T-helper 2 cell treated with Interferon-gamma antibody and Interleukin-4, amounts not matched to agents 5 μg/mL and 100 μg/mL, for 36 hours (primary cell): Measurements from ENCODE around the gene C1orf52.

Experiments
- DNase-seq: peaks from one replicate; pipeline ENCODE4 v3.0.0; 2021; ENCODE audit warnings: low spot score
- H3K27ac Mint-ChIP-seq: one replicate; pipeline ENCODE4 v1.8.0; 2021; ENCODE audit warnings: mild to moderate bottlenecking, mixed read lengths
- H3K27me3 Mint-ChIP-seq: one replicate; pipeline ENCODE4 v1.8.0; 2021; ENCODE audit warnings: low read depth, mixed read lengths
- H3K36me3 Mint-ChIP-seq: one replicate; pipeline ENCODE4 v1.8.0; 2021; ENCODE audit warnings: low read depth, mixed read lengths
- H3K4me1 Mint-ChIP-seq: one replicate; pipeline ENCODE4 v1.8.0; 2021; ENCODE audit warnings: low read depth, mixed read lengths
- H3K4me3 Mint-ChIP-seq: one replicate; pipeline ENCODE4 v1.8.0; 2022; ENCODE audit warnings: mild to moderate bottlenecking, moderate library complexity, mixed read lengths
- H3K9me3 Mint-ChIP-seq: one replicate; pipeline ENCODE4 v1.8.0; 2021; ENCODE audit warnings: mixed read lengths

C1orf52 gene

GRCh38 chr1:85202864-85203255, 56.6 kb downstream of the C1orf52 start:
- peaks cover 43% of the 10 kb centered on the region for H3K27me3 Mint-ChIP-seq
- no peak overlapping the region for H3K27ac Mint-ChIP-seq
- no peak for DNase-seq
- no peaks in the 10 kb centered on the region for H3K9me3 Mint-ChIP-seq
- no peak overlapping the region for H3K4me3 Mint-ChIP-seq
- no peaks in the 10 kb centered on the region for H3K36me3 Mint-ChIP-seq
- peaks cover 21% of the 10 kb centered on the region for H3K4me1 Mint-ChIP-seq

- peak overlapping the region; percentile 94 for H3K4me3 Mint-ChIP-seq
- DNase-seq = no peak
- H3K27ac Mint-ChIP-seq = peak overlapping the region; percentile 92
- H3K36me3 Mint-ChIP-seq = no peaks in the 10 kb centered on the region
- H3K4me1 Mint-ChIP-seq = peaks cover 21% of the 10 kb centered on the region
- H3K27me3 Mint-ChIP-seq = peaks cover 38% of the 10 kb centered on the region
- H3K9me3 Mint-ChIP-seq = no peaks in the 10 kb centered on the region
Measured at GRCh38 chr1:85202092-85202863, 57.2 kb downstream of the C1orf52 start.

DNA sequence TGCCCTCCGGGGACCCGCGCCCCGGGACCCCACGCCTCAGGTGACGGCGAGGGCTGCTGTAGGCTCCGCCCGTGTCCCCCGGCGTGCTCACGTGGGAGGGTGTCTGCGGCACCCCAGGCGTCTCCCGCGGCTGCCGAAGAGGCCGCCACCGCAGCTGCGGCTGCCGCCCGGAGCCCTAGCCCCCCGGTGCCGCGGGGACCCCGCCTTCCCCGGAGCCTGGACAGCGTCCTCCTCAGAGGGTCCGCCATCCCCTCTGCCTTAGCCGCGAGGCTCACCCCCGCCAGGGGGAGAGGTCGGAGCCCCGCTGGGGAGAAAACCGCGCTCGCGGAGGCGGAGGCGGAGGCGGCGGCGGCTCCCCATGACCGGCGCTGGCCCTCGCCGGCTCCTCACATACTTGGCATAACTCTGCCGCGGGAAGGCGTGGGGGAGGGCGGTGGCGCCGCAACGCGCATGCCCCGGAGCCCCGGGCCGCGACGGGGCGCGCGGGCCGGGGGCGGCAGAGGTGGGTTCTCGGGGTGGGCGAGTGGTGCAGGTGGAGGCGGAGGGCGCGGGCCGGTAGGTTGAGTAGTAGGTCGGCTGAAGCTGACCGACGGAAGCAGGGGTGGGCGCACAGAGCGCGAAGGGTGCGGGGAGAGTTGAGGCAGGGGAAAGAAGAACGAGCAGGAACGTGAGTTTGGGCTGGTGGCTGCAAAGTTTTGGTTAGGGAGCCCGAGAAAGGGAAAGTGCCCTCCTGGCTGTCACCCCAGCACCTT, 57.9 kb downstream of the C1orf52 start:
- H3K27ac Mint-ChIP-seq = peak overlapping the region; percentile 92
- peaks cover 21% of the 10 kb centered on the region for H3K4me1 Mint-ChIP-seq
- peak overlapping the region; percentile 94 for H3K4me3 Mint-ChIP-seq
- no peaks in the 10 kb centered on the region for H3K36me3 Mint-ChIP-seq
- peaks cover 32% of the 10 kb centered on the region for H3K27me3 Mint-ChIP-seq
- peak; percentile 66 for DNase-seq
- no peaks in the 10 kb centered on the region for H3K9me3 Mint-ChIP-seq

DNA sequence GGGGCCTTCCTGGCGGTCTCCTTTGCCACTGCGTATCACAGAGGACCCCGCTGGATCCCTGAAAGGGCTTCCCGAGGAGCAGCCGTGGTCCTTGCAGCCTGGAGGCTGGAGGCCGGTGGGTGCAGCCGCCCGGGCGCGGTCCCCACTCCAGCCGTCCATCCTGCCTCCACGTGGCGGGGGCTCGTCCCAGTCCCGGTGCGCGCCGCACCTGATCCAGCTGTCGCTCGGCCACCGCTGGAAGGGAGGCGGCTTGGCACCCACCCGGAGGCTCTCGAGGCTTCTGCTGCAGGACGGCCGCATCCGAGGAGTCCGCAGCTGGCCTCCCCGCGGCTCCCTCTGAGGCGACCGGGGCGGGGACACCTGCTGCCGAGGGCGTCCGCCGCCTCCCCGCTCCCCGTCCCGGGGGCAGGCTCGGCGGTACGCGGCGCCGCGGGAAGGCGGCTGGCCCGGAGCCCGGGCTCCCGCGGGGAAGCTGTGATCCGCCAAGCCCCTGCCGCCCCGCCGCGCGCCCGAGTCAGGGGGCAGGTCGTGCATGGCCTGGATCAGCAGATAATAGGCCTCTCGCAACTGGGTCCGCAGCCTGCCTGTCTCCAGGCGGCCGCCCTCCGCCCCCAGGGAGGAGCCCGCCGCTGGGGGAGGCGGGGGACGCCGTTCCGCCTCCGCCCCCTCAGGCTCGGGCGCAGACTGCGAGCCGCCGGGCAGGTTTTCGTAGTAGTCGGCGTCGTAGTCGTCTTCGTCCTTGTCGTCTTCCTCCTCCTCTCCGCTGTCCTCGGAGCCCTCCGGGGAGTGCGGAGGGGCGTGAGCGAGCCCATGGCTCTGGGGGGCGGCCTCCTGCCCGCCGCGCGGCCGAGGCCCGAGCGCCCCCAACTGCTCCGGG, 58.8 kb downstream of the C1orf52 start, which contains the start of gene SYDE2:
Gene SYDE2, minus strand, starts transcription at position 554 of the 877 bp plus-strand sequence. Its CDS starts 20 bp downstream, at position 534.
- Mint-ChIP-seq H3K27me3 (peaks cover 28% of the 10 kb centered on the region), H3K4me1 (peaks cover 21% of the 10 kb centered on the region), H3K9me3 (no peaks in the 10 kb centered on the region), H3K4me3 (peak within 1 kb of the TSS; percentile 94), H3K36me3 (no peaks in the 10 kb centered on the region), H3K27ac (peak within 1 kb of the TSS; percentile 92)
- peak; percentile 64 for DNase-seq
